ENCODE data around the gene ABI2.
"Not testable (repeated sequence)": the region's sequence is repeated elsewhere in the genome, so short reads cannot be mapped to it uniquely, and the experiment has no call there.

The ABI2 gene

GRCh38 chr2:203360833-203361430 is 32.7 kb downstream of the ABI2 start:
- DNase-seq, result no peak

GRCh38 chr2:203361495-203361894 is 33.3 kb downstream of the ABI2 start:
- no peak for DNase-seq

GRCh38 chr2:203361922-203362321 is 33.7 kb downstream of the ABI2 start:
- DNase-seq, result no peak

- no peak for DNase-seq
Measured at GRCh38 chr2:203366639-203367466, 38.7 kb downstream of the ABI2 start.

- DNase-seq, result not testable (repeated sequence)
Measured at GRCh38 chr2:203372706-203373105, 44.5 kb downstream of the ABI2 start.

GRCh38 chr2:203376173-203376572 is 48.0 kb downstream of the ABI2 start:
- DNase-seq, result no peak

GRCh38 chr2:203379156-203379555 is 51.0 kb downstream of the ABI2 start:
- no peak for DNase-seq

- no peak for DNase-seq
Measured at GRCh38 chr2:203383038-203383437, 54.8 kb downstream of the ABI2 start.

- DNase-seq, result not testable (repeated sequence)
Measured at GRCh38 chr2:203388153-203388552, 60.0 kb downstream of the ABI2 start.

- DNase-seq, result no peak
Measured at GRCh38 chr2:203394519-203395227, 66.5 kb downstream of the ABI2 start.

GRCh38 chr2:203395858-203396257 is 67.7 kb downstream of the ABI2 start:
- DNase-seq, result no peak

- DNase-seq, result no peak
Measured at GRCh38 chr2:203396667-203397066, 68.5 kb downstream of the ABI2 start.

GRCh38 chr2:203399031-203399430 is 70.8 kb downstream of the ABI2 start:
- DNase-seq, result no peak

GRCh38 chr2:203400805-203401585 is 72.8 kb downstream of the ABI2 start:
- DNase-seq, result no peak

- no peak for DNase-seq
Measured at GRCh38 chr2:203404996-203405395, 76.8 kb downstream of the ABI2 start.

GRCh38 chr2:203407496-203407895 is 79.3 kb downstream of the ABI2 start:
- no peak for DNase-seq

GRCh38 chr2:203412546-203413331 is 84.5 kb downstream of the ABI2 start:
- DNase-seq, result no peak

- DNase-seq, result no peak
Measured at GRCh38 chr2:203413796-203414195, 85.6 kb downstream of the ABI2 start.

- no peak for DNase-seq
Measured at GRCh38 chr2:203418271-203418670, 90.1 kb downstream of the ABI2 start.

GRCh38 chr2:203427061-203427460 is 98.9 kb downstream of the ABI2 start:
- DNase-seq, result no peak

GRCh38 chr2:203429643-203430042 is 101.4 kb downstream of the ABI2 start:
- DNase-seq, result not testable (repeated sequence)

Data from activated T-cell treated with anti-CD3 and anti-CD28 coated beads, Interleukin-2, amount 50 U/mL, for 1 hour (primary cell).